ENCODE results near the gene SORCS3.

DNA sequence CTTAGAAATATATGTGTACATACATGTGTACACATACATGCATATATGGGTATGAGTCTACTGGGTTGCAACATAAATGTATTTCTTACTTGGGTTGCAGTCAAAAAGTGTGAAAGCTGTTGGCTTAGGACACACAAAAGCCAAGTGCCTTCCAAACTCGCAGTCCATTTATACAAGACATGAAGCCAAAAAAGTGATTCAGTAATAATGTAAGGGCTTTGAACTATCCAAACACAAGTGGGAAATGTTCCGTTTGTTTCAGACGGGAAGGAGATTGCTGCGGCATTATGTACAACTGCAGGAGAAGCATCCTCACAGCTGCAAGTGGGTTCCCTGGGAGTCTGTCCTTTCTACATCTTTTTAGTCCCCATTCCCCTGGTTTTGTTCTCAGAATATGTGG is 513.6 kb downstream of the SORCS3 start:
- TF ChIP-seq, protein P1, sequence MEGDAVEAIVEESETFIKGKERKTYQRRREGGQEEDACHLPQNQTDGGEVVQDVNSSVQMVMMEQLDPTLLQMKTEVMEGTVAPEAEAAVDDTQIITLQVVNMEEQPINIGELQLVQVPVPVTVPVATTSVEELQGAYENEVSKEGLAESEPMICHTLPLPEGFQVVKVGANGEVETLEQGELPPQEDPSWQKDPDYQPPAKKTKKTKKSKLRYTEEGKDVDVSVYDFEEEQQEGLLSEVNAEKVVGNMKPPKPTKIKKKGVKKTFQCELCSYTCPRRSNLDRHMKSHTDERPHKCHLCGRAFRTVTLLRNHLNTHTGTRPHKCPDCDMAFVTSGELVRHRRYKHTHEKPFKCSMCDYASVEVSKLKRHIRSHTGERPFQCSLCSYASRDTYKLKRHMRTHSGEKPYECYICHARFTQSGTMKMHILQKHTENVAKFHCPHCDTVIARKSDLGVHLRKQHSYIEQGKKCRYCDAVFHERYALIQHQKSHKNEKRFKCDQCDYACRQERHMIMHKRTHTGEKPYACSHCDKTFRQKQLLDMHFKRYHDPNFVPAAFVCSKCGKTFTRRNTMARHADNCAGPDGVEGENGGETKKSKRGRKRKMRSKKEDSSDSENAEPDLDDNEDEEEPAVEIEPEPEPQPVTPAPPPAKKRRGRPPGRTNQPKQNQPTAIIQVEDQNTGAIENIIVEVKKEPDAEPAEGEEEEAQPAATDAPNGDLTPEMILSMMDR (IDR thresholded peaks at IDR 0.05), result no peak
- no peak for TF ChIP-seq POLR2A (IDR thresholded peaks at IDR 0.05)

Data from body of pancreas (tissue), 4 donors.